HG02588 (cell line): ENCODE results near the gene DIP2C.
"Not testable (repeated sequence)": the region's sequence is repeated elsewhere in the genome, so short reads cannot be mapped to it uniquely, and the experiment has no call there.

Source experiments
- ATAC-seq: cut with Tn5 transposase; IDR thresholded peaks from one replicate; pipeline ENCODE4 v1.9.1; 2021; ENCODE audit warnings: mild to moderate bottlenecking, moderate library complexity; ENCODE audit not compliant: unreplicated experiment

DIP2C gene

GRCh38 chr10:644076-644942 is 45.2 kb downstream of the DIP2C start:
- no peak for ATAC-seq

- ATAC-seq: no peak
Observed at GRCh38 chr10:642186-642890, 47.1 kb downstream of the DIP2C start.

- ATAC-seq: no peak
Observed at GRCh38 chr10:641149-642010, 48.1 kb downstream of the DIP2C start.

- no peak for ATAC-seq
Observed at GRCh38 chr10:640673-641045, 48.8 kb downstream of the DIP2C start.

- no peak for ATAC-seq
Observed at GRCh38 chr10:639751-640672, 49.5 kb downstream of the DIP2C start.

- no peak for ATAC-seq
Observed at GRCh38 chr10:639001-639750, 50.3 kb downstream of the DIP2C start.

GRCh38 chr10:637771-638195 is 51.7 kb downstream of the DIP2C start:
- no peak for ATAC-seq

GRCh38 chr10:637221-637620 is 52.2 kb downstream of the DIP2C start:
- ATAC-seq: no peak

- ATAC-seq: no peak
Observed at GRCh38 chr10:636769-637168, 52.7 kb downstream of the DIP2C start.

- no peak for ATAC-seq
Observed at GRCh38 chr10:636016-636730, 53.3 kb downstream of the DIP2C start.

GRCh38 chr10:635088-635861 is 54.2 kb downstream of the DIP2C start:
- ATAC-seq: no peak

GRCh38 chr10:634256-634655 is 55.2 kb downstream of the DIP2C start:
- ATAC-seq: no peak

GRCh38 chr10:633279-634245 is 55.9 kb downstream of the DIP2C start:
- ATAC-seq: no peak

GRCh38 chr10:632807-633177 is 56.7 kb downstream of the DIP2C start:
- ATAC-seq: not testable (repeated sequence)

- ATAC-seq: not testable (repeated sequence)
Observed at GRCh38 chr10:632155-632806, 57.2 kb downstream of the DIP2C start.

- no peak for ATAC-seq
Observed at GRCh38 chr10:631266-631665, 58.2 kb downstream of the DIP2C start.
